Endothelial cell of umbilical vein (primary cell): ENCODE results near the gene TCN1. TPM values are rescaled to one million over a fixed set of nuclear protein-coding genes. Genes with fewer than 3 reads are reported as not detected.

Source experiments
- BruUV-seq: library from RNA; stranded (reverse); fragments of 400-500 nt; replicated peaks from 2 replicates; lab custom pipeline; 2021; lab: Mats Ljungman, UMichigan
- CTCF ChIA-PET: fragments of 300-600, 350-600 bp; sonication (Branson Sonifier 250); formaldehyde crosslinking; loops from one replicate; lab custom pipeline; 2021; ENCODE audit warnings: antibody characterized with exemption, inconsistent platforms; lab: Charles Lee
- POLR2A ChIA-PET: fragments of 300-600, 350-600 bp; sonication (Branson Sonifier 250); formaldehyde crosslinking; loops from one replicate; lab custom pipeline; 2021; ENCODE audit warnings: antibody characterized with exemption, inconsistent platforms; lab: Charles Lee
- DNase-seq: peaks from one replicate; pipeline ENCODE4 v3.0.0-alpha.2; 2011; ENCODE audit warnings: low read depth, low spot score
- FAIRE-seq: peaks from 2 replicates; lab custom pipeline; 2011; peaks lifted over from hg19 to GRCh38; lab: Jason Lieb, UNC
- H2AFZ ChIP-seq: 2 replicates; pipeline ENCODE4 v1.6.0; 2012; ENCODE audit warnings: low read depth, low read length, control low read depth, inconsistent platforms
- H3K27ac ChIP-seq: 2 replicates; pipeline ENCODE4 v1.5.1; 2011; ENCODE audit warnings: low read depth, mild to moderate bottlenecking, control low read depth, low read length, moderate library complexity; ENCODE audit not compliant: insufficient read depth
- H3K27me3 ChIP-seq, 2 experiments: 2 replicates each; pipeline versions ENCODE4 v1.6.0 to v1.6.1; 2011; ENCODE audit warnings: low read length in 2 of 2, mixed read lengths in 1 of 2; ENCODE audit not compliant: control insufficient read depth in 2 of 2, insufficient read depth in 2 of 2
- H3K36me3 ChIP-seq, 2 experiments: 2 replicates in 1 of 2; 3 replicates in 1 of 2; pipeline ENCODE4 v1.5.1; 2011; ENCODE audit warnings: low read length in 2 of 2, mild to moderate bottlenecking in 1 of 2, moderate library complexity in 1 of 2; ENCODE audit not compliant: control insufficient read depth in 2 of 2, insufficient read depth in 2 of 2; ENCODE audit errors: extremely low read depth in 1 of 2
- H3K4me1 ChIP-seq: 3 replicates; pipeline ENCODE4 v1.5.1; 2011; ENCODE audit warnings: mild to moderate bottlenecking, low read length; ENCODE audit not compliant: control insufficient read depth, insufficient read depth; ENCODE audit errors: extremely low read depth
- H3K4me2 ChIP-seq: 2 replicates; pipeline ENCODE4 v1.6.1; 2011; ENCODE audit warnings: low read length, control low read depth, mixed read lengths; ENCODE audit not compliant: insufficient read depth
- H3K4me3 ChIP-seq, 3 experiments: fragments of 200-600 bp in 1 of 3; sonication (generic), shearing (Covaris generic) in 1 of 3; replicated peaks in 1 of 3; 2 replicates each; pipeline ENCODE4 v1.5.1; 2011 to 2016; ENCODE audit warnings: control low read depth in 3 of 3, low read length in 3 of 3, mild to moderate bottlenecking in 2 of 3, inconsistent platforms in 1 of 3, low read depth in 1 of 3, moderate library complexity in 1 of 3; ENCODE audit not compliant: insufficient read depth in 1 of 3
- H3K79me2 ChIP-seq: 2 replicates; pipeline ENCODE4 v1.6.0; 2012; ENCODE audit warnings: low read length, inconsistent platforms; ENCODE audit not compliant: control insufficient read depth, insufficient read depth
- H3K9ac ChIP-seq: replicated peaks from 2 replicates; pipeline ENCODE3; 2011; ENCODE audit warnings: low read length, control low read depth; ENCODE audit not compliant: insufficient read depth; ENCODE audit errors: extremely low read depth
- H3K9me1 ChIP-seq: replicated peaks from 3 replicates; pipeline ENCODE4 v1.6.0; 2011; ENCODE audit warnings: mild to moderate bottlenecking, low read length; ENCODE audit not compliant: control insufficient read depth, insufficient read depth; ENCODE audit errors: extremely low read depth
- H3K9me3 ChIP-seq: replicated peaks from 2 replicates; pipeline ENCODE4 v1.5.1; 2012; ENCODE audit warnings: low read length, inconsistent platforms; ENCODE audit not compliant: control insufficient read depth, insufficient read depth
- H4K20me1 ChIP-seq: replicated peaks from 2 replicates; pipeline ENCODE3; 2011; ENCODE audit warnings: mild to moderate bottlenecking, low read length; ENCODE audit not compliant: control insufficient read depth, insufficient read depth; ENCODE audit errors: extremely low read depth
- CTCF ChIP-seq, 2 donors: IDR thresholded peaks; 1 replicate in 1 of 2; 2 replicates in 1 of 2; pipeline ENCODE4 v1.5.1; 2011; ENCODE audit warnings: low read length in 2 of 2, mild to moderate bottlenecking in 2 of 2, moderate library complexity in 2 of 2, control low read depth in 1 of 2, inconsistent platforms in 1 of 2, low read depth in 1 of 2; ENCODE audit not compliant: insufficient read depth in 1 of 2; ENCODE audit errors: extremely low read depth in 1 of 2
- EZH2 ChIP-seq: IDR thresholded peaks from 2 replicates; pipeline ENCODE4 v1.6.1; 2012; ENCODE audit warnings: borderline replicate concordance, low read depth, mild to moderate bottlenecking, moderate library complexity, low read length, inconsistent platforms; ENCODE audit not compliant: severe bottlenecking
- FOS ChIP-seq: IDR thresholded peaks from 2 replicates; pipeline ENCODE4 v1.6.1; 2011; ENCODE audit warnings: mild to moderate bottlenecking, low read length, moderate library complexity, borderline replicate concordance; ENCODE audit not compliant: insufficient read depth
- GATA2 ChIP-seq: IDR thresholded peaks from 2 replicates; pipeline ENCODE4 v1.7.0; 2011; ENCODE audit warnings: low read depth, mild to moderate bottlenecking, moderate library complexity, mixed read lengths, low read length; ENCODE audit not compliant: insufficient read length, insufficient read depth
- JUN ChIP-seq: IDR thresholded peaks from 2 replicates; pipeline ENCODE4 v1.6.1; 2011; ENCODE audit warnings: borderline replicate concordance, low read depth; ENCODE audit not compliant: insufficient read length, insufficient read depth
- MAX ChIP-seq: IDR thresholded peaks from 2 replicates; pipeline ENCODE4 v1.6.1; 2011; ENCODE audit not compliant: insufficient read depth, insufficient read length
- MYC ChIP-seq: IDR thresholded peaks from one replicate; pipeline ENCODE4 v1.6.1; 2011; ENCODE audit warnings: mild to moderate bottlenecking, low read depth, low read length
- POLR2A ChIP-seq: IDR thresholded peaks from 2 replicates; pipeline ENCODE4 v1.6.1; 2012; ENCODE audit warnings: low read depth, mild to moderate bottlenecking, control low read depth, low read length
- POLR2AphosphoS5 ChIP-seq: IDR thresholded peaks from 2 replicates; pipeline ENCODE4 v1.6.1; 2012; ENCODE audit warnings: low read depth, mild to moderate bottlenecking, control low read depth, low read length, moderate library complexity; ENCODE audit not compliant: insufficient read depth
- dilution Hi-C: fragments of 300-500 bp; cut with MboI; formaldehyde crosslinking; loops from one replicate; pipeline ENCODE4 v1.15.0; 2019; ENCODE audit warnings: low sequenced_read_pairs; ENCODE audit not compliant: extremely low pct_ligation_motif_present
- intact Hi-C: fragments of 100-400 bp; cut with micrococcal nuclease; formaldehyde crosslinking; loops from one replicate; pipeline ENCODE4 v1.10.0; 2022
- polyA plus RNA-seq, 4 experiments: library from polyadenylated mRNA; depleted of rRNA in 3 of 4; stranded (reverse) in 3 of 4; unstranded in 1 of 4; fragments of >200 nt; gene quantifications; 2 replicates each; pipeline versions ENCODE4 v1.2.1 to v1.2.3, GENCODE V29; 2011 to 2012; ENCODE audit warnings: missing spikeins in 1 of 4
- total RNA-seq: library from RNA; stranded (reverse); gene quantifications from 2 replicates; pipeline ENCODE4 v1.2.3, GENCODE V29; 2021

Gene TCN1
- total and polyA plus RNA-seq, 2 donors (not counting 3 experiments of a cell fraction or from before 2014, with no cell fraction given) = not detected

DNA sequence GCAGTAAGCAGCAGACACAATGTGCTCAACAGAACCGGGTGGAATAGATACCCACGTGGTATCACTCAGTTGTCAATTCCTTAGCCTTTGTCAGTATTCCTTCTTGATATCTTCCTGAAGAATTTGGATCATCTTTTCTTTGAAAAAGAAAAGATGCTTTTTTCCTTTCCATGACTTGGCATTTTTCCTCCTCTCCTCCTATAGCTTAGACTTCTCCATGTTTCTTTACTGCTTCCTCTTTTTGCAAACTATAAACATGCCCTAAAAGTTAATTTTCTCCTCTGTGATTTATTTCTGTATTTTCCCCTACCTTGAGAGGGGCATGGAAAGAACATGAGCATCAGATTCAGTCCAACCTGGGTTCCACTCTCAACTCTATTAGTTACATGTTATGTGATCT lies 32.7 kb downstream of the TCN1 start:
- DNase-seq (no peak), FAIRE-seq (no peak)
- Histone ChIP-seq H4K20me1 (no peaks in the 10 kb centered on the region), H3K9me3 (no peaks in the 10 kb centered on the region), H3K4me3 (no peak overlapping the region), H3K4me2 (no peak overlapping the region), H3K79me2 (no peaks in the 10 kb centered on the region), H3K9me1 (no peaks in the 10 kb centered on the region), H3K36me3 (no peaks in the 10 kb centered on the region), H3K27me3 (no peaks in the 10 kb centered on the region), H3K27ac (no peak overlapping the region), H3K9ac (no peak overlapping the region), H3K4me1 (no peaks in the 10 kb centered on the region), H2AFZ (no peak overlapping the region)
- POLR2A ChIA-PET = interaction anchor here (0.7 kb wide), 1 partner anchor 196 kb away, joined by 4 read pairs; no protein-coding TSS in a partner anchor
- intact Hi-C loops (no loop called here), dilution Hi-C loops (no loop called here)
- CTCF ChIA-PET = interaction anchor here (1.4 kb wide), 1 partner anchor 85 kb away, joined by 5 read pairs; no protein-coding TSS in a partner anchor
- BruUV-seq = no TSS peak
- TF ChIP-seq MAX = no peak
- no peak for TF ChIP-seq POLR2AphosphoS5
- TF ChIP-seq EZH2 = no peak
- no peak for TF ChIP-seq POLR2A
- no peak for TF ChIP-seq JUN
- TF ChIP-seq CTCF (IDR thresholded peaks at IDR 0.05; ENCODE audit: extremely low read depth in 1 of 2, insufficient read depth in 1 of 2, low read depth in 1 of 2, low read length in 2 of 2) = no peak
- no peak for TF ChIP-seq MYC
- TF ChIP-seq GATA2 = no peak
- TF ChIP-seq FOS = no peak
